ENCODE measurements around the gene FAM72A.
"Not testable (repeated sequence)": the region's sequence is repeated elsewhere in the genome, so short reads cannot be mapped to it uniquely, and the experiment has no call there.

Gene FAM72A

GRCh38 chr1:206202789-206203363, at the start of gene FAM72A:
Gene FAM72A (minus strand): TSS chr1:206202839. CDS start chr1:206202025, 814 bp downstream.
- DNase-seq, result peak; percentile 98

GRCh38 chr1:206250953-206251681, 48.5 kb upstream of the FAM72A start:
- not testable (repeated sequence) for DNase-seq

GRCh38 chr1:206246129-206246886, 43.7 kb upstream of the FAM72A start:
- DNase-seq, result not testable (repeated sequence)

GRCh38 chr1:206245479-206245878, 42.8 kb upstream of the FAM72A start:
- DNase-seq, result not testable (repeated sequence)

- DNase-seq, result not testable (repeated sequence)
Observed at GRCh38 chr1:206243335-206243734, 40.7 kb upstream of the FAM72A start.

- DNase-seq, result not testable (repeated sequence)
Observed at GRCh38 chr1:206240288-206240687, 37.6 kb upstream of the FAM72A start.

GRCh38 chr1:206235190-206235589, 32.6 kb upstream of the FAM72A start:
- DNase-seq, result not testable (repeated sequence)

GRCh38 chr1:206234189-206234916, 31.7 kb upstream of the FAM72A start:
- DNase-seq, result not testable (repeated sequence)

GRCh38 chr1:206232970-206233645, 30.5 kb upstream of the FAM72A start:
- not testable (repeated sequence) for DNase-seq

GRCh38 chr1:206231989-206232388, 29.4 kb upstream of the FAM72A start:
- not testable (repeated sequence) for DNase-seq

- DNase-seq, result not testable (repeated sequence)
Observed at GRCh38 chr1:206229286-206229685, 26.6 kb upstream of the FAM72A start.

- not testable (repeated sequence) for DNase-seq
Observed at GRCh38 chr1:206226886-206227285, 24.2 kb upstream of the FAM72A start.

GRCh38 chr1:206225386-206225785, 22.7 kb upstream of the FAM72A start:
- DNase-seq, result not testable (repeated sequence)

GRCh38 chr1:206224190-206224776, 21.6 kb upstream of the FAM72A start:
- not testable (repeated sequence) for DNase-seq

- not testable (repeated sequence) for DNase-seq
Observed at GRCh38 chr1:206221585-206221984, 18.9 kb upstream of the FAM72A start.

- not testable (repeated sequence) for DNase-seq
Observed at GRCh38 chr1:206220332-206221000, 17.8 kb upstream of the FAM72A start.

GRCh38 chr1:206219514-206220331, 17.1 kb upstream of the FAM72A start:
- DNase-seq, result not testable (repeated sequence)

GRCh38 chr1:206218765-206219164, 16.1 kb upstream of the FAM72A start:
- DNase-seq, result not testable (repeated sequence)

GRCh38 chr1:206218285-206218684, 15.6 kb upstream of the FAM72A start:
- not testable (repeated sequence) for DNase-seq

Data from DMS79 treated with DMSO at 0.1 percent for 48 hours (cell line).